WTC11 (cell line): ENCODE measurements around the gene HOXD13. TPM values are rescaled to one million over a fixed set of nuclear protein-coding genes. Genes with fewer than 3 reads are reported as not detected.
A peak's percentile ranks its signal among the peaks of the same experiment; 100 is the strongest.

Source experiments
- ATAC-seq: fragments of 200-7000 bp; cut with Tn5 transposase; 2 replicates; pipeline ENCODE4 v1.10.0; 2021; ENCODE audit warnings: mild to moderate bottlenecking, moderate library complexity
- CTCF ChIA-PET: fragments of 300-600 bp; sonication (Branson Sonifier 250); formaldehyde crosslinking; loops from one replicate; lab custom pipeline; 2021; ENCODE audit warnings: antibody characterized with exemption; lab: Charles Lee
- POLR2A ChIA-PET: fragments of 350-600 bp; sonication (Branson Sonifier 250); formaldehyde crosslinking; loops from one replicate; lab custom pipeline; 2021; ENCODE audit warnings: antibody characterized with exemption; lab: Charles Lee
- DNase-seq: peaks from one replicate; pipeline ENCODE4 v3.0.0; 2021; ENCODE audit warnings: low spot score
- H3K27ac Mint-ChIP-seq: 2 replicates; pipeline ENCODE4 v1.8.0; 2021; ENCODE audit warnings: mixed read lengths
- H3K27me3 Mint-ChIP-seq: 2 replicates; pipeline ENCODE4 v1.8.0; 2021; ENCODE audit warnings: low read depth, mild to moderate bottlenecking, moderate library complexity, mixed read lengths
- H3K36me3 Mint-ChIP-seq: 2 replicates; pipeline ENCODE4 v1.8.0; 2021; ENCODE audit warnings: mixed read lengths
- H3K4me1 Mint-ChIP-seq: 2 replicates; pipeline ENCODE4 v1.8.0; 2022; ENCODE audit warnings: mixed read lengths
- H3K4me3 Mint-ChIP-seq: 2 replicates; pipeline ENCODE4 v1.8.0; 2021; ENCODE audit warnings: mild to moderate bottlenecking, moderate library complexity, mixed read lengths
- H3K9me3 Mint-ChIP-seq: 2 replicates; pipeline ENCODE4 v1.8.0; 2021; ENCODE audit warnings: mixed read lengths
- CREM ChIP-seq: sonication (generic); formaldehyde crosslinking; IDR thresholded peaks from 2 replicates; pipeline ENCODE4 v1.8.1; 2022; ENCODE audit warnings: mild to moderate bottlenecking, missing genetic modification reagents, moderate library complexity
- CTCF ChIP-seq: fragments of 200-600 bp; IDR thresholded peaks from 2 replicates; pipeline ENCODE4 v1.8.0; 2022; ENCODE audit warnings: antibody characterized with exemption
- E2F4 ChIP-seq: sonication (generic); formaldehyde crosslinking; IDR thresholded peaks from 2 replicates; pipeline ENCODE4 v1.8.1; 2022; ENCODE audit warnings: low read depth, mild to moderate bottlenecking, moderate library complexity, missing genetic modification reagents, borderline replicate concordance
- E2F5 ChIP-seq: sonication (generic); formaldehyde crosslinking; IDR thresholded peaks from 2 replicates; pipeline ENCODE4 v1.8.1; 2022; ENCODE audit warnings: mild to moderate bottlenecking, moderate library complexity, missing genetic modification reagents
- ESRRA ChIP-seq: sonication (generic); formaldehyde crosslinking; IDR thresholded peaks from 2 replicates; pipeline ENCODE4 v1.8.1; 2022; ENCODE audit warnings: mild to moderate bottlenecking, missing genetic modification reagents, borderline replicate concordance
- ETV6 ChIP-seq: sonication (generic); formaldehyde crosslinking; IDR thresholded peaks from 2 replicates; pipeline ENCODE4 v1.8.1; 2022; ENCODE audit warnings: mild to moderate bottlenecking, missing genetic modification reagents
- FOXP1 ChIP-seq: sonication (generic); formaldehyde crosslinking; IDR thresholded peaks from 2 replicates; pipeline ENCODE4 v1.8.0; 2022; ENCODE audit warnings: missing genetic modification reagents, mild to moderate bottlenecking, moderate library complexity, borderline replicate concordance
- FOXP4 ChIP-seq: sonication (generic); formaldehyde crosslinking; IDR thresholded peaks from 2 replicates; pipeline ENCODE4 v1.8.0; 2022; ENCODE audit warnings: mild to moderate bottlenecking, missing genetic modification reagents
- GTF2I ChIP-seq: fragments of 250-450 bp; sonication (Bioruptor Pico); conservative IDR thresholded peaks from 2 replicates; pipeline ENCODE4 v1.4.0; 2021; ENCODE audit warnings: mild to moderate bottlenecking
- HMGXB4 ChIP-seq: sonication (generic); formaldehyde crosslinking; IDR thresholded peaks from 2 replicates; pipeline ENCODE4 v1.8.1; 2023; ENCODE audit warnings: mild to moderate bottlenecking, moderate library complexity, missing genetic modification reagents
- IRF1 ChIP-seq: sonication (generic); formaldehyde crosslinking; IDR thresholded peaks from 2 replicates; pipeline ENCODE4 v1.8.0; 2023; ENCODE audit warnings: missing genetic modification reagents
- KAT7 ChIP-seq: sonication (generic); formaldehyde crosslinking; IDR thresholded peaks from 2 replicates; pipeline ENCODE4 v1.8.1; 2023; ENCODE audit warnings: missing genetic modification reagents, mild to moderate bottlenecking, borderline replicate concordance
- MAX ChIP-seq: sonication (generic); formaldehyde crosslinking; IDR thresholded peaks from 2 replicates; pipeline ENCODE4 v1.8.0; 2022; ENCODE audit warnings: mild to moderate bottlenecking, missing genetic modification reagents
- NR2C2 ChIP-seq: sonication (generic); formaldehyde crosslinking; IDR thresholded peaks from 2 replicates; pipeline ENCODE4 v1.8.0; 2022; ENCODE audit warnings: mild to moderate bottlenecking, missing genetic modification reagents
- NR3C1 ChIP-seq: sonication (generic); formaldehyde crosslinking; conservative IDR thresholded peaks from 2 replicates; pipeline ENCODE4 v1.8.1; 2023; ENCODE audit warnings: low read depth, mild to moderate bottlenecking, missing genetic modification reagents
- PREB ChIP-seq: sonication (generic); formaldehyde crosslinking; IDR thresholded peaks from 2 replicates; pipeline ENCODE4 v1.8.1; 2022; ENCODE audit warnings: mild to moderate bottlenecking, missing genetic modification reagents, moderate library complexity, borderline replicate concordance
- RELA ChIP-seq: sonication (generic); formaldehyde crosslinking; IDR thresholded peaks from 2 replicates; pipeline ENCODE4 v1.8.1; 2022; ENCODE audit warnings: missing genetic modification reagents, mild to moderate bottlenecking, borderline replicate concordance
- RORB ChIP-seq: fragments of 250-450 bp; sonication (Bioruptor Pico); IDR thresholded peaks from 2 replicates; pipeline ENCODE4 v1.9.0; 2021; ENCODE audit warnings: mild to moderate bottlenecking
- SMAD3 ChIP-seq: sonication (generic); formaldehyde crosslinking; IDR thresholded peaks from 2 replicates; pipeline ENCODE4 v1.8.0; 2022; ENCODE audit warnings: missing genetic modification reagents, mild to moderate bottlenecking, borderline replicate concordance
- SP1 ChIP-seq: sonication (generic); formaldehyde crosslinking; conservative IDR thresholded peaks from 2 replicates; pipeline ENCODE4 v1.8.1; 2022; ENCODE audit warnings: missing genetic modification reagents
- TEAD1 ChIP-seq: sonication (generic); formaldehyde crosslinking; IDR thresholded peaks from 2 replicates; pipeline ENCODE4 v1.8.0; 2022; ENCODE audit warnings: mild to moderate bottlenecking, missing genetic modification reagents
- ZNF121 ChIP-seq: sonication (generic); formaldehyde crosslinking; IDR thresholded peaks from 2 replicates; pipeline ENCODE4 v1.8.0; 2023; ENCODE audit warnings: missing genetic modification reagents
- ZNF232 ChIP-seq: sonication (generic); formaldehyde crosslinking; IDR thresholded peaks from 2 replicates; pipeline ENCODE4 v1.8.0; 2022; ENCODE audit warnings: mild to moderate bottlenecking, missing genetic modification reagents
- ZNF263 ChIP-seq: sonication (generic); formaldehyde crosslinking; IDR thresholded peaks from 2 replicates; pipeline ENCODE4 v1.8.1; 2022; ENCODE audit warnings: low read depth, mild to moderate bottlenecking, moderate library complexity, missing genetic modification reagents
- ZSCAN18 ChIP-seq: fragments of 250-450 bp; sonication (Bioruptor Pico); IDR thresholded peaks from 2 replicates; pipeline ENCODE4 v2.1.2; 2022; ENCODE audit warnings: mild to moderate bottlenecking, moderate library complexity
- total RNA-seq: library from RNA; stranded (reverse); gene quantifications from 3 replicates; pipeline ENCODE4 v1.2.3, GENCODE V29; 2021

Gene HOXD13
- total RNA-seq, 1 experiment from 2014 or later: not detected

- Mint-ChIP-seq H3K4me3 (peak overlapping the region; percentile 62), H3K27me3 (peaks cover 98% of the 10 kb centered on the region), H3K4me1 (peaks cover 6% of the 10 kb centered on the region), H3K9me3 (no peaks in the 10 kb centered on the region), H3K36me3 (no peaks in the 10 kb centered on the region), H3K27ac (no peak overlapping the region)
- POLR2A ChIA-PET: no interaction called here
- peak; percentile 81 for ATAC-seq
- CTCF ChIA-PET: interaction anchor here (0.6 to 3.4 kb wide), 55 partner anchors 9 to 1008 kb away, joined by 3 to 73 read pairs (median 4); partner anchors contain the start of genes HOXD1, HOXD4 and MTX2
- peak; percentile 88 for DNase-seq
- TF ChIP-seq TEAD1 (CRISPR knock-in tag) (peak; percentile 70; the same call in 1 of the 2 replicates), SMAD3 (CRISPR knock-in tag) (peak; percentile 79; the same call in 1 of the 2 replicates), FOXP1 (CRISPR knock-in tag) (peak; percentile 87; the same call in 1 of the 2 replicates), ZNF263 (0 out of 2 replicates have a peak, but pooled peaks have one; percentile 25), RORB (CRISPR knock-in tag) (no peak), KAT7 (CRISPR knock-in tag) (peak; percentile 48; the same call in 1 of the 2 replicates), MAX (CRISPR knock-in tag) (peak; percentile 72), NR3C1 (CRISPR knock-in tag) (no peak), ZSCAN18 (CRISPR knock-in tag) (no peak), FOXP4 (CRISPR knock-in tag) (peak; percentile 67; the same call in 1 of the 2 replicates), PREB (no peak), E2F4 (0 out of 2 replicates have a peak, but pooled peaks have one; percentile 67), ZNF232 (CRISPR knock-in tag) (peak; percentile 85), ZNF121 (CRISPR knock-in tag) (peak; percentile 95), E2F5 (peak; percentile 56; the same call in 1 of the 2 replicates), GTF2I (CRISPR knock-in tag) (no peak), CREM (CRISPR knock-in tag) (no peak), ETV6 (peak; percentile 51; the same call in 1 of the 2 replicates), ESRRA (peak; percentile 64; the same call in 1 of the 2 replicates), SP1 (peak; percentile 54; the same call in 1 of the 2 replicates), IRF1 (peak; percentile 83), NR2C2 (CRISPR knock-in tag) (no peak), HMGXB4 (CRISPR knock-in tag) (peak; percentile 95), RELA (CRISPR knock-in tag) (0 out of 2 replicates have a peak, but pooled peaks have one; percentile 41), CTCF (peak; percentile 91)
Measured at GRCh38 chr2:176140513-176141317, 48.2 kb downstream of the HOXD13 start.
